Spleen (tissue), 11 donors: ENCODE results near the gene PANK4. TPM values are rescaled to one million over a fixed set of nuclear protein-coding genes. Genes with fewer than 3 reads are reported as not detected.

Source experiments
- DNase-seq: peaks from one replicate; pipeline ENCODE4 v3.0.0-alpha.2; 2020
- H3K27ac ChIP-seq, 8 donors: fragments of 200-600 bp; sonication (generic) in 7 of 8; 1 replicate in 4 of 8; 2 replicates in 4 of 8; pipeline versions ENCODE4 v1.5.0 to v1.8.0; 2016 to 2021; ENCODE audit warnings: inconsistent platforms in 4 of 8, mild to moderate bottlenecking in 4 of 8, moderate library complexity in 1 of 8
- H3K27me3 ChIP-seq, 7 donors: fragments of 200-600 bp; sonication (generic) in 6 of 7; replicated peaks in 1 of 7; 1 replicate in 4 of 7; 2 replicates in 3 of 7; pipeline versions ENCODE4 v1.5.0 to v1.8.0; 2016 to 2021; ENCODE audit warnings: inconsistent platforms in 3 of 7, mild to moderate bottlenecking in 1 of 7
- H3K36me3 ChIP-seq, 6 donors: fragments of 200-600 bp; sonication (generic) in 5 of 6; 1 replicate in 4 of 6; 2 replicates in 2 of 6; pipeline versions ENCODE4 v1.5.0 to v1.8.0; 2016 to 2021; ENCODE audit warnings: inconsistent platforms in 2 of 6
- H3K4me1 ChIP-seq, 6 donors: fragments of 200-600 bp; sonication (generic) in 5 of 6; 1 replicate in 3 of 6; 2 replicates in 3 of 6; pipeline versions ENCODE4 v1.5.0 to v1.8.0; 2016 to 2021; ENCODE audit warnings: inconsistent platforms in 3 of 6
- H3K4me3 ChIP-seq, 8 donors: fragments of 200-600 bp; sonication (generic) in 7 of 8; 1 replicate in 4 of 8; 2 replicates in 4 of 8; pipeline versions ENCODE4 v1.5.0 to v1.8.0; 2016 to 2021; ENCODE audit warnings: inconsistent platforms in 4 of 8, mild to moderate bottlenecking in 4 of 8, moderate library complexity in 2 of 8
- H3K9me3 ChIP-seq, 8 donors: fragments of 200-600 bp; sonication (generic) in 7 of 8; 1 replicate in 4 of 8; 2 replicates in 4 of 8; pipeline versions ENCODE4 v1.5.0 to v1.8.0; 2016 to 2021; ENCODE audit warnings: inconsistent platforms in 4 of 8
- POLR2A ChIP-seq, 3 donors: fragments of 450-650 bp; IDR thresholded peaks; one replicate each; pipeline ENCODE4 v1.5.1; 2017; ENCODE audit warnings: antibody characterized with exemption in 3 of 3, mild to moderate bottlenecking in 1 of 3
- POLR2AphosphoS5 ChIP-seq, 3 donors: sonication (generic); formaldehyde crosslinking; IDR thresholded peaks; one replicate each; pipeline ENCODE4 v1.5.1; 2017; ENCODE audit warnings: antibody characterized with exemption in 3 of 3
- WGBS, 5 donors: extraction: QIAGEN DNeasy Blood & Tissue Kit in 3 of 5; methylation state at CpG; one replicate each; pipeline versions ENCODE4 v1.1.5 to v1.1.7; 2013 to 2018; 5-methylcytosine and 5-hydroxymethylcytosine counted together
- intact Hi-C: fragments of 100-400 bp; cut with DNase I; formaldehyde crosslinking; loops from one replicate; pipeline ENCODE4 v1.15.0; 2023; ENCODE audit warnings: low total_unique reads
- polyA plus RNA-seq, 3 donors: library from polyadenylated mRNA; stranded (reverse); fragments of 200-250 nt; gene quantifications; one replicate each; pipeline ENCODE4 v1.2.1, GENCODE V29; 2013
- total RNA-seq, 7 donors: library from RNA; depleted of rRNA in 3 of 7; stranded (reverse); fragments of >200 nt in 3 of 7; fragmentation: NEBNext Ultra II Directional in 4 of 7; extraction: Animal tissue kit (Norgen Biotek cat#: 25700) in 4 of 7; gene quantifications; one replicate each; pipeline versions ENCODE4 v1.1.0 to v1.2.1, GENCODE V29; 2016 to 2021
- TF ChIP-seq, protein P1 (sequence below), 11 experiments: fragments of 200-600 bp in 7 of 11; fragments of 450-650 bp in 4 of 11; sonication (generic) in 4 of 11; IDR thresholded peaks in 8 of 11; conservative IDR thresholded peaks in 3 of 11; 1 replicate in 7 of 11; 2 replicates in 4 of 11; pipeline versions ENCODE4 v1.4.0 to v1.8.0; 2016 to 2021; ENCODE audit warnings: antibody characterized with exemption in 11 of 11, inconsistent platforms in 4 of 11, mild to moderate bottlenecking in 1 of 11
- donor health status: healthy with polysubstance abuse.
- donor health status: DM: no; HTN: no; CAD: no; lungs with moderate emphysema.
- donor health status: DM: no; HTN: no; CAD: no.
- donor health status: Bipolar disorder and iron deficiency.
- donor health status: healthy.
- donor health status: DM: no; HTN: no; CAD: no.
- donor health status: DM: yes; HTN: yes; CAD: no.

PANK4 gene
- total and polyA plus RNA-seq, 10 donors, result 13.8 to 49.5 (median 42.9) TPM

DNA sequence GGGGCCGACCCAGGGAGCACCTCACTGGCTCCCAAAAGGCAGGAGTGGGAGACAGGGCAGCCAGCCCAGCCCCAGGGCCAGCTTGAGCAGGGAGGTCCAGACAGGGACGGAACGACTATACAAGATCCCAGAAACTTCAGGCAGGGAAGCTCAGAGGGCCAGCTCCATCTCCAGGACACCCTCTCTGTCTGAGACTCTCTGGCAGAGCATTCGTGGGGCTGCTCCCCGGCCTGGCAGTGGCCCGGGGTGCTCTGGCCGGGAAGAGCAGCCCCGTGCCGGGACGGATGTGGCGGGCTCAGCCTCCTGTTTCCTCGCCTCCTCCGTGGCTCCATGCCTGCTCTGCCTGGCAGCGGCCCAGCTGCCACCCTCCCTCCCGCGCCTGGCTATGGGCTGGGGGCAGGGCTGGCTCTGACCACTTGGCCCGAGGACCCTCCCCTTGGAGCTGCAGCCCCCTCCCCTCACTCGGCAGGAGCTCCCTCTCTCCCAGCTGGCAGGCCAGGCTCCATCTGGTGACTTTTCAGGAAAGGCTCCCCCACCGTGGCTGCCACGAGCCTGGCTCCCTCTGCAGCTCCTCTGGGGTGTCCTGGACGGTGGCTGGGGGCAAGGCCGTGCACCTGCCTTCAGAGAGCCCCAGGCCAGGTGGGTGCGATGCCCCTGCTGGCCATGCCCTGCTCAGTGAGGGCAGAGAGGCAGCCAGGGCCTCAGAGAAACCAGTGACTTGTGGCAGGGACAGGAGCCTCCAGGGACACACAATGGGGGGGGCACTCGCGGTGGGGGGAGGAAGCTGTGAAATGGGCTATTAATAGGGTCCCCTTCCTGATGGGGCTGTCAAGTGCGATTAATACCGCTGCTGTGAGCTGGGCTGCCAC lies 55.9 kb downstream of the PANK4 start:
- Histone ChIP-seq H3K27me3 (peaks cover 6 to 73% (median 28%) of the 10 kb centered on the region in 7 donors), H3K9me3 (no peaks in the 10 kb centered on the region), H3K4me1 (peaks cover 0 to 71% (median 28%) of the 10 kb centered on the region in 6 donors), H3K4me3 (no peak overlapping the region), H3K27ac (no peak overlapping the region), H3K36me3 (no peaks in the 10 kb centered on the region)
- TF ChIP-seq, protein P1, sequence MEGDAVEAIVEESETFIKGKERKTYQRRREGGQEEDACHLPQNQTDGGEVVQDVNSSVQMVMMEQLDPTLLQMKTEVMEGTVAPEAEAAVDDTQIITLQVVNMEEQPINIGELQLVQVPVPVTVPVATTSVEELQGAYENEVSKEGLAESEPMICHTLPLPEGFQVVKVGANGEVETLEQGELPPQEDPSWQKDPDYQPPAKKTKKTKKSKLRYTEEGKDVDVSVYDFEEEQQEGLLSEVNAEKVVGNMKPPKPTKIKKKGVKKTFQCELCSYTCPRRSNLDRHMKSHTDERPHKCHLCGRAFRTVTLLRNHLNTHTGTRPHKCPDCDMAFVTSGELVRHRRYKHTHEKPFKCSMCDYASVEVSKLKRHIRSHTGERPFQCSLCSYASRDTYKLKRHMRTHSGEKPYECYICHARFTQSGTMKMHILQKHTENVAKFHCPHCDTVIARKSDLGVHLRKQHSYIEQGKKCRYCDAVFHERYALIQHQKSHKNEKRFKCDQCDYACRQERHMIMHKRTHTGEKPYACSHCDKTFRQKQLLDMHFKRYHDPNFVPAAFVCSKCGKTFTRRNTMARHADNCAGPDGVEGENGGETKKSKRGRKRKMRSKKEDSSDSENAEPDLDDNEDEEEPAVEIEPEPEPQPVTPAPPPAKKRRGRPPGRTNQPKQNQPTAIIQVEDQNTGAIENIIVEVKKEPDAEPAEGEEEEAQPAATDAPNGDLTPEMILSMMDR (IDR thresholded peaks at IDR 0.05 in 8 of 11, conservative IDR thresholded peaks at IDR 0.05 in 3 of 11), result no peak
- TF ChIP-seq POLR2A (IDR thresholded peaks at IDR 0.05), result no peak
- TF ChIP-seq POLR2AphosphoS5 (IDR thresholded peaks at IDR 0.05), result no peak
- intact Hi-C loops, result no loop called here
- DNase-seq, result no peak
- 21 to 45% (median 25%) methylated on average over 10 to 27 of the region's 27 CpGs for WGBS, 5 donors

DNA sequence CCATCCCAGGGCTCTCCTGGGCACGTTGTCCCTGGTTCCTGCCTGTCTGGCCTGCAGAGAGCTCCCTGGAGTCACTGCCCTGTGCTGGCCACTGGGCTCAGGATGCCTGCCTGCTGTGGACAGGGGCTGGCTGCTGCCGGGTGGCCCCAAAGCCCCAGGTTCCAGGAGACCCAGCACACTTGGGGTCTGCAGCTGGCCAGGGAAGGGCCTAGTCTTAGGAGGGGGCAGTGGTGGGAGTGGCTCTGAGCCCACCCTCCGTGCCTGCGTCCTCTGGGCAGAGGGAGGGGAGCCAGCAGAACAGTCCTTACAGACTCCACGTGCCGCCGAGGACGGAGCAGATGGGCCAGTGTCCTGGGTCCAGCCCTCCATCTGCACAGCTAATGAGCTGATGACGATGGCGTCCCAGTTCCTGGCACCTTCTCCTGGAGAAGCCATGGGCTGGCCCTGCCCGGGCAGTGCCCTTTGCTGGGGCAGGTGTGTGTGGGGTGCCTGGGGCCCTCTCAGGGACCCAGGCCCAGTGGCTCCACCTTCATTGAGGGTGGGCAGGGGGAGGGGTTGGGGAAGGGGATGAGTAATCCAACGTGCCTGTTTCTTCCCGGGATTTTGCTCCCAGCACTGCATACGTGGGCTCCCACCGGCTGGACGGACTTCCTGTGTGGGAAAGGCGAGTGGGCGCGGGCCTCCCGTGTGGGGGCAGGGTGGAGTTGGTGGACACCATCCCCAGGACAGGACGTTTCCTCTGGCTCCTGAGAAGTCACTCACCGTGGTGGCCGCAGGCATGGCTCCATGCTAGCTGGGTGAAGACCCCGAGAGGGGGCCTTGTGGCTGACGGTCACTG lies 57.1 kb downstream of the PANK4 start:
- no peaks in the 10 kb centered on the region for H3K36me3 ChIP-seq
- H3K9me3 ChIP-seq, result no peaks in the 10 kb centered on the region
- H3K4me1 ChIP-seq, result peaks cover 0 to 62% (median 24%) of the 10 kb centered on the region in 6 donors
- H3K27ac ChIP-seq, result no peak overlapping the region
- intact Hi-C loops, result no loop called here
- peaks cover 6 to 85% (median 34%) of the 10 kb centered on the region in 7 donors for H3K27me3 ChIP-seq
- H3K4me3 ChIP-seq, result no peak overlapping the region
- DNase-seq, result no peak
- TF ChIP-seq POLR2A (IDR thresholded peaks at IDR 0.05), result no peak
- TF ChIP-seq, protein P1 (IDR thresholded peaks at IDR 0.05 in 8 of 11, conservative IDR thresholded peaks at IDR 0.05 in 3 of 11), result no peak
- no peak for TF ChIP-seq POLR2AphosphoS5 (IDR thresholded peaks at IDR 0.05)
- WGBS, 5 donors, result 43 to 64% (median 58%) methylated on average over 8 to 25 of the region's 25 CpGs

DNA sequence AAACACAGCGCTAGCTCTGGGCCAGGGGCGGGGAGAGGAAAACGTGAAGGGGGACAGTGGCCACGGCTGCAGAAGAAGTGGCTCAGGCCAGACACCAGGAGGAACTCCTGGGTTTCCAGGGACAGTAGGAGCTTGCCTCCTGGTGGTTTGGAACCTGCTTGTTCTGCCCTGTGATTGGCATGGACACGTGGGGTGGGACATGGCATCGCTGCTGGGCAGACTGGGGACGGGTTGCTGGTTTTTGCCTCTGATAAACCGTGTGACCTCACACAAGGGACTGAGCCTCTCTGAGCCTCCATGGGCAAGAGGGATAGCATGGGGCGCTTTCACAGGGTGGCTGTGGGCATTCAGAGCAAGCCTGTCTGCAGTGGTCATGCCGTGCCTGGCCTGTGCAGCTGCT lies 57.9 kb downstream of the PANK4 start:
- no peak for DNase-seq
- 60 to 72% (median 64%) methylated on average over 5 to 10 of the region's 10 CpGs for WGBS, 5 donors
- intact Hi-C loops, result no loop called here
- Histone ChIP-seq H3K4me3 (no peak overlapping the region), H3K36me3 (no peaks in the 10 kb centered on the region), H3K9me3 (no peaks in the 10 kb centered on the region), H3K4me1 (peaks cover 0 to 55% (median 22%) of the 10 kb centered on the region in 6 donors), H3K27ac (no peak overlapping the region), H3K27me3 (peaks cover 6 to 93% (median 41%) of the 10 kb centered on the region in 7 donors)
- TF ChIP-seq POLR2AphosphoS5 (IDR thresholded peaks at IDR 0.05), result no peak
- TF ChIP-seq, protein P1 (IDR thresholded peaks at IDR 0.05 in 8 of 11, conservative IDR thresholded peaks at IDR 0.05 in 3 of 11), result no peak
- TF ChIP-seq POLR2A (IDR thresholded peaks at IDR 0.05), result no peak
